ENCODE results near the gene AKAP14.

GRCh38 chrX:119885554-119886428, 9.9 kb upstream of the AKAP14 start:
- TF ChIP-seq CTCF (IDR thresholded peaks at IDR 0.05) (no peak), POLR2A (IDR thresholded peaks at IDR 0.05) (no peak)
